Ramos (cell line): ENCODE results near the gene DERA.
"Not testable (repeated sequence)": the region's sequence is repeated elsewhere in the genome, so short reads cannot be mapped to it uniquely, and the experiment has no call there.

Source experiments
- in situ Hi-C: fragments of 300-500 bp; cut with MboI; formaldehyde crosslinking; loops from one replicate; pipeline ENCODE4 v1.14.3; 2022; ENCODE audit warnings: low sequenced_read_pairs; ENCODE audit not compliant: unreplicated experiment

DERA gene

DNA sequence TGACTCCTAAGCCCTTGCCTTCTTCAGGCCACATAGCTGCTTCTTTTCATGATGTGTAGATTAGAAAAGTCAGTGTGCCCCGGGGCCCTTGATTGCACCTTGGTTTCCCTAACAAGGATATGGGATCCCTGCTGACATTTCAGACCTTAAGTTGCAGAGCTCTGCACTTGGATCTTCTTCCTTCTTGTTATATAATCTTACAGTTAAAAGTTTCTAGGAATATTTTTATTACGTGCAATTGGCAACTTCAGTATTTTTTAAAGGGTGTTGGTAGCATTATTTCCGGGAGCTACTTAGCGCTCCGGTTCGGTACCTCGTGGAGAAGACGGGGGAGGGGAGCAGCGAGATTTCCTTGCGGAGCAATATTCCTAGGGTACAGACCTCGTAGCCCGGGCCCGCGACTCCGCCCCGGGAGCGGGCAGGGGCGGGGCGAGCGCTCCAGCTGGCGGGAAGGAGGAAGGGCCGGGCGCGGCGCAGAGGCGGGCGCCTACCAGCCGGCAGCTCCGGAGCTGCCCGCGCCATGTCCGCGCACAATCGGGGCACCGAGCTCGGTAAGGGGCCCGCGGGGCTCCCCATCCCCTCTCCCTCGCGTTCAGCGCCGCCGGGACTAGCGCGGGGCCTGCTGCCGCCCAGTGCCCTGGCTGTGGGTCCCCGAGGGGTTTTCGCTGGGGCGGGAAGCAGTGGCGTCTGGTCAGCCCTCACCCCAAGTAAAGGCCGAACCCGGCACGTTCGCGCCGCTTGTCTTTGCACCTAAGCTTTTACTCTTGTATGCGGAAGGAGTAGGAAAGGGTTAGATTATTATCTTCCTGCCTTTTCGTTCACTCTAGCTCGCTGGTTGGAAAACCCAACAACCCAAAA, at the start of gene DERA:
DERA (plus strand) TSS at position 469 of the 858 bp plus-strand sequence; CDS start at position 521, 52 bp downstream.
- in situ Hi-C loops, result no loop called here

DNA sequence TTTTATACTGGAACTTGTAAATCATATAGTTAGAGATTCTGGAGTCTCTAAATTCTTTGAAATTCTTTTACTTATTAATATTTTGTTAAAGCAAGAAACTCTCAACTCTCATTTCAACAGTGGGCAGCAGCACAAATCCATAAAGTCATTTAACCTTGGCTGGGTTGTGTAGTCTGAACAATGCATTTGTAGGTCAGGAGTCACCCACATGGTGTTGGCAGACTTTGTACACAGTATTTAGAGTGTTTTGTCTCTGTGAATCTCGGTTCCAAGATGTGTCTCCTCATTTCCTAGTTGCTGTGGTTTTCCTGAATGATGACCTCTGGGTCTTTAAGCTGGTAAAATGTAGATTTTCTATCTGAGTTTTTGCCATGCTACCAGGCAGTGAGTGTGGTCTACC, 49.7 kb upstream of the DERA start:
- in situ Hi-C loops, result no loop called here

GRCh38 chr12:15862840-15863239, 48.3 kb upstream of the DERA start:
- in situ Hi-C loops, result no loop called here

- in situ Hi-C loops, result no loop called here
These were observed 47.8 kb upstream of the DERA start for GRCh38 chr12:15863372-15863771.

GRCh38 chr12:15863984-15864383, 47.1 kb upstream of the DERA start:
- in situ Hi-C loops, result no loop called here

GRCh38 chr12:15868186-15868585, 42.9 kb upstream of the DERA start:
- in situ Hi-C loops, result no loop called here

DNA sequence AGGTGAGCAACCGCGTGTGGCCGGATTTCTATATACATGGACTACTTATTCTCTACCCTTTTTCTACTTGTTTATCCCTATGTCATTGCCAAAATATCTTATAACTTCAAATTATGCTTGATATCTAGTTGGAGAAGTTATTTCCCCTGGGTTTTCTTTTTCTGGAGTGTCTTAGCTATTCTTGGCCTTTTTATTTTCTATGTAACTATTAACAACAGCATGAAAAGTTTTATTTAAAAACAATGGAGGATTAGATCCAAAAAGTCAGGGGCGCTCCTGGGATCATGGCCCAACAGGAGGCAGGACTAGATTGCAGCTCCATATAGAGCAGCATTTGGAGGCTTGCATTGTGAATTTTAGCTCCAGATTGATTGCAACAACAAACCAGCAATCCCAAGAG, 37.6 kb upstream of the DERA start:
- in situ Hi-C loops, result no loop called here

DNA sequence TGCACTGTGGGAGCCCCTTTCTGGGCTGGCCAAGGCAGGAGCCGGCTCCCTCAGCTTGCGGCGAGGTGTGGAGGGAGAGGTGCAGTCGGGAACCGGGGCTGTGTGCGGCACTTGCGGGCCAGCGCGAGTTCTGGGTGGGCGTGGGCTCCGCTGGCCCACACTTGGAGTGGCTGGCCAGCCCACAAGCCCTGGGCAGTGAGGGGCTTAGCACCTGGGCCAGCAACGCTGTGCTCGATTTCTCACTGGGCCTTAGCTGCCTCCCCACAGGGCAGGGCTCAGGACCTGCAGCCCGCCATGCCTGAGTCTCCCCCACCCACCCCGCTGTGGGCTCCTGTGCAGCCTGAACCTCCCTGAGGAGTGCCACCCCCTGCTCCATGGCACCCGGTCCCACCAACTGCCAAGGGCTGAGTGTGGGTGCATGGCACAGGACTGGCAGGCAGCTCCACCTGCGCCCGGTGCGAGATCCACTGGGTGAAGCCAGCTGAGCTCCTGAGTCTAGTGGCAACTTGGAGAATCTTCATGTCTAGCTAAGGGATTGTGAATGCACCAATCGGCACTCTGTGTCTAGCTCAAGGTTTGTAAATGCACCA, 36.5 kb upstream of the DERA start:
- in situ Hi-C loops, result not testable (repeated sequence)

DNA sequence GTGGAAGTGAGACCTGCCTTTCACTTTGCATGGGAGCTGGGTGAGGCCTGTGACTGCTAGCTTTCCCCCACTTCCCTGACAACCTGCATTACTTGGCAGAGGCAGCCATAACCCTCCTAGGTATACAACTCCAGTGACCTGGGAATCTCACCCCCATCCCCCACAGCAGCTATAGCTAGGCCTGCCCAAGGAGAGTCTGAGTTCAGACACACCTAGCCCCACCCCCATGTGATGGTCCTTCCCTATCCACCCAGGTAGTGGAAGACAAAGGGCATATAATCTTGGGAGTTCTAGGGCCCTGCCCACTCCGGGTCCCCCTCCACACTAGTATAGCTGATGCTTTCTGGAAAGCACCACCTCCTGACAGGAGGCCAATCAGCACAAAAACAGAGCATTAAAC, 35.3 kb upstream of the DERA start:
- in situ Hi-C loops, result no loop called here

- in situ Hi-C loops, result no loop called here
These were observed 31.7 kb upstream of the DERA start for GRCh38 chr12:15879413-15879812.

DNA sequence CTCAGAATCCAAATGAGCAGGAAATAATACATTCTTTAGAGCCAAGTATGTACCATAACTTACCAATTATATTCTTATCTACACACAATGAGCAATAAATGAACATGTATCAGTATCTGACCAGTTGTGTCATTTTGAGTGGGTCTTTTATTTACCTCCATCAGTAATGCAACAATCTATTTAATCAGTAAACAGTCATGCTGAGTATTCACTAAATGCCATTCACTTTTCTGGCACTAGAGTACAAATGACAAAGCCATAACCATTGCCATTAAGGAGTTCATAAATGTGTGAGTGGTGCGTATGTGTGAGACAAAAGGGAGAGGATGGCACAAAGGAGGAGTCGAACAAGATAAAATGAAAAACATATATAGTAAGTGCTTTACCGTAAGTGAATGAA, 30.4 kb upstream of the DERA start:
- in situ Hi-C loops, result no loop called here

GRCh38 chr12:15882118-15882971, 28.8 kb upstream of the DERA start, which contains the start of gene STRAP:
Gene STRAP, plus strand, starts transcription at chr12:15882387. Its CDS starts 321 bp downstream, at chr12:15882708.
- in situ Hi-C loops, result no loop called here

GRCh38 chr12:15883536-15883935, 27.6 kb upstream of the DERA start:
- in situ Hi-C loops, result no loop called here

DNA sequence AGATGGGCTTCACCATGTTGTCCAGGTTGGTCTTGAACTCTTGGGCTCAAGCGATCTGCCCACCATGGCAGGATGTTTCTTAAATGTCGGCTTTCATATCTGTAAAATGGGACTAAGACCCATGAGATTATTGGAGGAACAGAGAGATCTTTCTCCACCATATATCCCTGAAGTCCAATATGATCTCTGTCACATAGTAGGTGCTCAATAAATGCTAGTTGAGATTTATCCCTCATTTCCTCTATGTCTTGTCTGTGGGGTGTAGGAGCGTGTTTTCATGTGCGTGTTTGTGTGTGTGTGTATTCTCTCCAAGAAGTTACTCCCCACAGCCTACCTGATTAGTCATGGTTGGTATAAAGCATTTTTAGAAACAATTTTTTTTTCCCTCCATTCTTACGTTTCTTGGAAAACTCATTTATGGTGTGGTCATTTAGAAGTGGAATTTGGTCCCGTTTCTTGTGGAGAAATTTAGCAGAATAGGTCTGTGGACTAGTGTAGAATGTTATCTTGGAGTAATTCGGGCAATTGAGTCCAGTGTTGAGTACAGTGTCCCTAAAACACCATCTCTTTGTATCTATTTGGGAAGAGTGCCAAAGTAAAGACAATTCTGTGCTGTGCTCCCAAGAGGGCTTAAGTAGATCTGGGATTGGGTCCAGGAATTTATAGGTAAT, 24.6 kb upstream of the DERA start:
- in situ Hi-C loops, result no loop called here

- in situ Hi-C loops, result no loop called here
These were observed 23.9 kb upstream of the DERA start for GRCh38 chr12:15887043-15887817.

DNA sequence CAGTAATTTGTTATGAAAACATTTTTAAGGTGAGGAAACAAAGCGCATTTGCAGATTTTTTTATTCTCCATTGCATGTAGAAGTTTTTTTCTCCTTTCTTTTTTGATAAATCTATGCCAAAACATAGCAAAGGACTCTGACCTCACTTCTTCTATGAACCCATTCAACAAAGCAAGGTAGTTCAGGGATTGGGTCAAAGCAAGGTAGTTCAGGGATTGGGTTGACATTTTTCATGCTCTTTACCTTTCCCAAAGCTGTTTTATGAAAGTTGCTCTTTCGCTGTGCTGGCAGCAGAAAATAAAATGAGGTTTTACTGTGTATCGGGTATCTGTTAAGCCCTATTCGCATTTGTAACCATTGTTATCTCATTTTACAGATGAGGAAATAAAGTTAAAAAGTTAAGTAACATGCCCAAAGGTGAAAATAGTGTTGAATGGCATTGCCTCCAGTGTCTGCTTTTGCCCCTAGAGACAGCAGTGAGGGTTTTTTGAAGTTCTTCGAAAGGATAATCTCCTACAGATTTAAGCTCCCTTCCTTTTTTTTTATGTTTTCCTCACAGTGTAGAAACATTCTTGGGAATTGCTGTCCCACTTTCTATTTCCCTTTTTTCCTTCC, 18.4 kb upstream of the DERA start:
- in situ Hi-C loops, result no loop called here

GRCh38 chr12:15893260-15893659, 17.9 kb upstream of the DERA start:
- in situ Hi-C loops, result no loop called here

DNA sequence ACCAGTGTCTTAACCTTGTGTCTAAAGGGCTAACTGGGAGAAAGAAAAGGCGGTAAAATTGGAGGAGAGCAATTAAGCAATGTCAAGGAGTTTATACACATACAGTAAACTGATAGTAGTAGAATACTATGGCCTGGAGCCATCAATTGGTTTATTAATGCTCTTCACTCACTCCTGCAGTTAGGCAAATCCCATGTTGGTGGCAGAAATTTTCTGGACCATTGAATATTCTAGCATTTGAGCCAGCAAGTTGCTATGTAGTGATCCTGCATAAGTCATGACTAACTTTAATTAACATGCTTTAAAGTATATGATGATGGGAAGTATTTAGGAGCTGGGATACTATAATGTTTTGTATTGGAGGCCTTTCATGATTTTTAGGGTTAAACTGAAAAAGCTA, 14.3 kb upstream of the DERA start:
- in situ Hi-C loops, result no loop called here

- in situ Hi-C loops, result no loop called here
These were observed 13.7 kb upstream of the DERA start for GRCh38 chr12:15897433-15897832.
